ENCODE data around the gene EXOC6B.

DNA sequence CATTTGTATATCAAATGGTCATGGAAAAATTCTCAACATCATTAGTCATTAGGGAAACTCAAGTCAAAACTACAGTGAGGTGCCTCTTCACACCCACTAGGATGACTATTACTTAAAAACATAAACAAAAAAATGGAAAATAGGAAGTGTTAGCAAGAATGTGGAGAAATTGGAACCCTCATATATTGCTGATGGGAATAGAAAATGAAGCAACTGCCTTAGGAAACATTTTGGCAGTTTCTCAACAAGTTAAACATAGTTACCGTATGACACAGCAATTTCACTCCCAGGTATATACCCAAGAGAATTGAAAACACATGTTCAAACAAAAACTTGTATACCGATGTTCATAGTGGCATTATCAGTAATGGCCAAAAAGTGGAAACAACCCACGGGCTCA, 660.0 kb downstream of the EXOC6B start:
- no peak for TF ChIP-seq MYNN (tag by site-specific recombination; IDR thresholded peaks at IDR 0.05; ENCODE audit: borderline replicate concordance)
- TF ChIP-seq ZBTB17 (tag by site-specific recombination; IDR thresholded peaks at IDR 0.05): no peak
- no peak for TF ChIP-seq ZNF366 (tag by site-specific recombination; conservative IDR thresholded peaks at IDR 0.05)
- no peak for TF ChIP-seq ZXDB (tag by site-specific recombination; IDR thresholded peaks at IDR 0.05)
- TF ChIP-seq ZFP37 (tag by site-specific recombination; IDR thresholded peaks at IDR 0.05): no peak
- TF ChIP-seq, protein P1, sequence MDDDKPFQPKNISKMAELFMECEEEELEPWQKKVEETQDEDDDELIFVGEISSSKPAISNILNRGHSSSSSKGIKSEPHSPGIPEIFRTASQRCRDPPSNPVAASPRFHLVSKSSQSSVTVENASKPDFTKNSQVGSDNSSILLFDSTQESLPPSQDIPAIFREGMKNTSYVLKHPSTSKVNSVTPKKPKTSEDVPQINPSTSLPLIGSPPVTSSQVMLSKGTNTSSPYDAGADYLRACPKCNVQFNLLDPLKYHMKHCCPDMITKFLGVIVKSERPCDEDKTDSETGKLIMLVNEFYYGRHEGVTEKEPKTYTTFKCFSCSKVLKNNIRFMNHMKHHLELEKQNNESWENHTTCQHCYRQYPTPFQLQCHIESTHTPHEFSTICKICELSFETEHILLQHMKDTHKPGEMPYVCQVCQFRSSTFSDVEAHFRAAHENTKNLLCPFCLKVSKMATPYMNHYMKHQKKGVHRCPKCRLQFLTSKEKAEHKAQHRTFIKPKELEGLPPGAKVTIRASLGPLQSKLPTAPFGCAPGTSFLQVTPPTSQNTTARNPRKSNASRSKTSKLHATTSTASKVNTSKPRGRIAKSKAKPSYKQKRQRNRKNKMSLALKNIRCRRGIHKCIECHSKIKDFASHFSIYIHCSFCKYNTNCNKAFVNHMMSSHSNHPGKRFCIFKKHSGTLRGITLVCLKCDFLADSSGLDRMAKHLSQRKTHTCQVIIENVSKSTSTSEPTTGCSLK (tag by site-specific recombination; IDR thresholded peaks at IDR 0.05): no peak
- no peak for TF ChIP-seq TCF7L2 (IDR thresholded peaks at IDR 0.05; ENCODE audit: borderline replicate concordance, low read depth, low read length)
